GM23338 (cell line): ENCODE results near the gene SLC44A4.
"Not testable (repeated sequence)": the region's sequence is repeated elsewhere in the genome, so short reads cannot be mapped to it uniquely, and the experiment has no call there.

Experiments used
- CREB1 ChIP-seq: fragments of 250-450 bp; sonication (Bioruptor Pico); IDR thresholded peaks from 2 replicates; pipeline ENCODE4 v1.5.0; 2020; ENCODE audit warnings: low read depth, mild to moderate bottlenecking, moderate library complexity
- EZH2 ChIP-seq: fragments of 200-600 bp; sonication (generic); IDR thresholded peaks from one replicate; pipeline ENCODE4 v1.8.0; 2017; ENCODE audit warnings: antibody characterized with exemption, mild to moderate bottlenecking, low read depth; ENCODE audit not compliant: unreplicated experiment
- EZH2phosphoT487 ChIP-seq: fragments of 200-600 bp; sonication (generic); IDR thresholded peaks from one replicate; pipeline ENCODE4 v1.8.1; 2018; ENCODE audit warnings: antibody characterized with exemption; ENCODE audit not compliant: unreplicated experiment
- JUNB ChIP-seq: IDR thresholded peaks from one replicate; pipeline ENCODE4 v1.6.1; 2016; ENCODE audit warnings: antibody characterized with exemption; ENCODE audit not compliant: unreplicated experiment
- NANOG ChIP-seq: IDR thresholded peaks from 2 replicates; pipeline ENCODE4 v1.6.1; 2016; ENCODE audit warnings: antibody characterized with exemption, borderline replicate concordance
- POLR2AphosphoS5 ChIP-seq: IDR thresholded peaks from 2 replicates; pipeline ENCODE4 v1.6.1; 2016; ENCODE audit warnings: antibody characterized with exemption, low read depth
- STAT1 ChIP-seq: IDR thresholded peaks from one replicate; pipeline ENCODE4 v1.6.1; 2016; ENCODE audit warnings: antibody characterized with exemption; ENCODE audit not compliant: unreplicated experiment
- ZNF331 ChIP-seq: fragments of 250-450 bp; sonication (Bioruptor Pico); IDR thresholded peaks from 2 replicates; pipeline ENCODE4 v1.5.0; 2020; ENCODE audit warnings: low read depth, mild to moderate bottlenecking, moderate library complexity
- TF ChIP-seq, protein P1 (sequence below), 2 experiments: fragments of 200-600 bp in 1 of 2; sonication (generic) in 1 of 2; conservative IDR thresholded peaks; 2 replicates each; pipeline versions ENCODE4 v1.5.1 to v1.6.1; 2016 to 2017; ENCODE audit warnings: antibody characterized with exemption in 2 of 2, low read depth in 2 of 2, mild to moderate bottlenecking in 2 of 2, moderate library complexity in 1 of 2
- TF ChIP-seq, protein P2 (sequence below): IDR thresholded peaks from one replicate; pipeline ENCODE4 v1.6.1; 2018; ENCODE audit warnings: antibody characterized with exemption; ENCODE audit not compliant: unreplicated experiment
- TF ChIP-seq, protein P3 (sequence below): IDR thresholded peaks from 2 replicates; pipeline ENCODE4 v1.6.1; 2016; ENCODE audit warnings: antibody characterized with exemption

DNA sequence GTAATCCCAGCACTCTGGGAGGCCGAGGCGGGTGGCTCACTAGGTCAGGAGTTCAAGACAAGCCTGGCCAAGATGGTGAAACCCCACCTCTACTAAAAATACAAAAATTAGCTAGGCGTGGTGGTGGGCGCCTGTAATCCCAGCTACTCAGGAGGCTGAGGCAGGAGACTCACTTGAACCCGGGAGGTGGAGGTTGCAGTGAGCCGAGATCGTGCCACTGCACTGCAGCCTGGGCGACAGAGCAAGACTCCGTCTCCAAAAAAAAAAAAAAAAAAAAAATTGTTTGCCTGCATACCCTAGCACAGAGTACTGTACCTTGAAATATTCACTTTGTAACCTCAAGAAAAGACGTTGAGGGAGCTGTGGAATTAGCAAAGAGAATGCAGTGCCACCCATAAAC is 58.4 kb downstream of the SLC44A4 start:
- TF ChIP-seq STAT1, POLR2AphosphoS5, EZH2phosphoT487, EZH2, ZNF331, CREB1, NANOG, JUNB: not testable (repeated sequence)
- TF ChIP-seq, protein P1, sequence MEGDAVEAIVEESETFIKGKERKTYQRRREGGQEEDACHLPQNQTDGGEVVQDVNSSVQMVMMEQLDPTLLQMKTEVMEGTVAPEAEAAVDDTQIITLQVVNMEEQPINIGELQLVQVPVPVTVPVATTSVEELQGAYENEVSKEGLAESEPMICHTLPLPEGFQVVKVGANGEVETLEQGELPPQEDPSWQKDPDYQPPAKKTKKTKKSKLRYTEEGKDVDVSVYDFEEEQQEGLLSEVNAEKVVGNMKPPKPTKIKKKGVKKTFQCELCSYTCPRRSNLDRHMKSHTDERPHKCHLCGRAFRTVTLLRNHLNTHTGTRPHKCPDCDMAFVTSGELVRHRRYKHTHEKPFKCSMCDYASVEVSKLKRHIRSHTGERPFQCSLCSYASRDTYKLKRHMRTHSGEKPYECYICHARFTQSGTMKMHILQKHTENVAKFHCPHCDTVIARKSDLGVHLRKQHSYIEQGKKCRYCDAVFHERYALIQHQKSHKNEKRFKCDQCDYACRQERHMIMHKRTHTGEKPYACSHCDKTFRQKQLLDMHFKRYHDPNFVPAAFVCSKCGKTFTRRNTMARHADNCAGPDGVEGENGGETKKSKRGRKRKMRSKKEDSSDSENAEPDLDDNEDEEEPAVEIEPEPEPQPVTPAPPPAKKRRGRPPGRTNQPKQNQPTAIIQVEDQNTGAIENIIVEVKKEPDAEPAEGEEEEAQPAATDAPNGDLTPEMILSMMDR (conservative IDR thresholded peaks at IDR 0.05; ENCODE audit: low read depth in 2 of 2): not testable (repeated sequence)
- TF ChIP-seq, protein P2, sequence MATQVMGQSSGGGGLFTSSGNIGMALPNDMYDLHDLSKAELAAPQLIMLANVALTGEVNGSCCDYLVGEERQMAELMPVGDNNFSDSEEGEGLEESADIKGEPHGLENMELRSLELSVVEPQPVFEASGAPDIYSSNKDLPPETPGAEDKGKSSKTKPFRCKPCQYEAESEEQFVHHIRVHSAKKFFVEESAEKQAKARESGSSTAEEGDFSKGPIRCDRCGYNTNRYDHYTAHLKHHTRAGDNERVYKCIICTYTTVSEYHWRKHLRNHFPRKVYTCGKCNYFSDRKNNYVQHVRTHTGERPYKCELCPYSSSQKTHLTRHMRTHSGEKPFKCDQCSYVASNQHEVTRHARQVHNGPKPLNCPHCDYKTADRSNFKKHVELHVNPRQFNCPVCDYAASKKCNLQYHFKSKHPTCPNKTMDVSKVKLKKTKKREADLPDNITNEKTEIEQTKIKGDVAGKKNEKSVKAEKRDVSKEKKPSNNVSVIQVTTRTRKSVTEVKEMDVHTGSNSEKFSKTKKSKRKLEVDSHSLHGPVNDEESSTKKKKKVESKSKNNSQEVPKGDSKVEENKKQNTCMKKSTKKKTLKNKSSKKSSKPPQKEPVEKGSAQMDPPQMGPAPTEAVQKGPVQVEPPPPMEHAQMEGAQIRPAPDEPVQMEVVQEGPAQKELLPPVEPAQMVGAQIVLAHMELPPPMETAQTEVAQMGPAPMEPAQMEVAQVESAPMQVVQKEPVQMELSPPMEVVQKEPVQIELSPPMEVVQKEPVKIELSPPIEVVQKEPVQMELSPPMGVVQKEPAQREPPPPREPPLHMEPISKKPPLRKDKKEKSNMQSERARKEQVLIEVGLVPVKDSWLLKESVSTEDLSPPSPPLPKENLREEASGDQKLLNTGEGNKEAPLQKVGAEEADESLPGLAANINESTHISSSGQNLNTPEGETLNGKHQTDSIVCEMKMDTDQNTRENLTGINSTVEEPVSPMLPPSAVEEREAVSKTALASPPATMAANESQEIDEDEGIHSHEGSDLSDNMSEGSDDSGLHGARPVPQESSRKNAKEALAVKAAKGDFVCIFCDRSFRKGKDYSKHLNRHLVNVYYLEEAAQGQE: not testable (repeated sequence)
- TF ChIP-seq, protein P3, sequence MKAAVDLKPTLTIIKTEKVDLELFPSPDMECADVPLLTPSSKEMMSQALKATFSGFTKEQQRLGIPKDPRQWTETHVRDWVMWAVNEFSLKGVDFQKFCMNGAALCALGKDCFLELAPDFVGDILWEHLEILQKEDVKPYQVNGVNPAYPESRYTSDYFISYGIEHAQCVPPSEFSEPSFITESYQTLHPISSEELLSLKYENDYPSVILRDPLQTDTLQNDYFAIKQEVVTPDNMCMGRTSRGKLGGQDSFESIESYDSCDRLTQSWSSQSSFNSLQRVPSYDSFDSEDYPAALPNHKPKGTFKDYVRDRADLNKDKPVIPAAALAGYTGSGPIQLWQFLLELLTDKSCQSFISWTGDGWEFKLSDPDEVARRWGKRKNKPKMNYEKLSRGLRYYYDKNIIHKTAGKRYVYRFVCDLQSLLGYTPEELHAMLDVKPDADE: not testable (repeated sequence)
